ENCODE measurements around the gene MAPK1IP1L. TPM values are rescaled to one million over a fixed set of nuclear protein-coding genes. Genes with fewer than 3 reads are reported as not detected.
"Not testable (repeated sequence)": the region's sequence is repeated elsewhere in the genome, so short reads cannot be mapped to it uniquely, and the experiment has no call there.

The MAPK1IP1L gene
- total and polyA plus RNA-seq, 7 experiments from 2014 or later: 63.1 to 143 (median 79.7) TPM

GRCh38 chr14:55062517-55063351, 11.3 kb downstream of the MAPK1IP1L start:
- Mint-ChIP-seq H3K4me3 (peak overlapping the region in 3 of 10 donors; percentile 9 to 49 (median 25)), H3K27ac (peak overlapping the region in 5 of 9 donors; percentile 27 to 59 (median 50)), H3K36me3 (peaks cover 6 to 51% (median 25%) of the 10 kb centered on the region in 5 donors), H3K9me3 (no peaks in the 10 kb centered on the region), H3K27me3 (no peaks in the 10 kb centered on the region), H3K4me1 (peaks cover 19 to 42% (median 38%) of the 10 kb centered on the region in 7 donors)
- peaks cover 0 to 37% (median 4%) of the 10 kb centered on the region in 3 experiments for H3K36me3 ChIP-seq (ENCODE audit: control insufficient read depth in 2 of 3, insufficient read depth in 3 of 3, low read length in 3 of 3)
- peak; percentile 16 for ATAC-seq
- intact Hi-C loops (cut with micrococcal nuclease): loop anchor here in 1 of 2 donors (1.0 kb wide), 1 partner anchor 11 kb away; the partner anchor contains the start of gene MAPK1IP1L
- H3K9me3 ChIP-seq (ENCODE audit: control insufficient read depth in 2 of 3, low read length in 3 of 3): no peaks in the 10 kb centered on the region
- H3K27ac ChIP-seq (ENCODE audit: low read depth, low read length): no peak overlapping the region
- H3K4me1 ChIP-seq (ENCODE audit: control insufficient read depth in 2 of 2, insufficient read depth in 2 of 2, low read length in 2 of 2): peaks cover 0 to 8% of the 10 kb centered on the region in 2 donors
- no peaks in the 10 kb centered on the region for H3K27me3 ChIP-seq (ENCODE audit: control insufficient read depth in 2 of 2, insufficient read depth in 2 of 2, low read length in 2 of 2)
- H3K4me3 ChIP-seq (ENCODE audit: low read length): no peak overlapping the region
- POLR2A ChIA-PET: interaction anchor here (0.6 to 1.3 kb wide), 2 partner anchors 9 to 15 kb away, joined by 3 to 4 read pairs; no protein-coding TSS in a partner anchor
- CTCF ChIA-PET: interaction anchor here (0.5 kb wide), 1 partner anchor 11 kb away, joined by 3 read pairs; the partner anchor contains the start of gene MAPK1IP1L
- DNase-seq: no peak

GRCh38 chr14:55064896-55065295, 13.4 kb downstream of the MAPK1IP1L start:
- H3K27me3 ChIP-seq (ENCODE audit: control insufficient read depth in 2 of 2, insufficient read depth in 2 of 2, low read length in 2 of 2); H3K27me3 Mint-ChIP-seq; H3K9me3 ChIP-seq (ENCODE audit: control insufficient read depth in 2 of 3, low read length in 3 of 3); ATAC-seq; H3K4me3 ChIP-seq (ENCODE audit: low read length); intact Hi-C loops (cut with micrococcal nuclease); H3K9me3 Mint-ChIP-seq; POLR2A ChIA-PET; H3K27ac ChIP-seq (ENCODE audit: low read depth, low read length); H3K4me1 ChIP-seq (ENCODE audit: control insufficient read depth in 2 of 2, insufficient read depth in 2 of 2, low read length in 2 of 2); DNase-seq; H3K4me3 Mint-ChIP-seq: not testable (repeated sequence)
- peaks cover 0 to 37% (median 4%) of the 10 kb centered on the region in 3 experiments for H3K36me3 ChIP-seq (ENCODE audit: control insufficient read depth in 2 of 3, insufficient read depth in 3 of 3, low read length in 3 of 3)
- Mint-ChIP-seq H3K36me3 (peaks cover 6 to 42% (median 18%) of the 10 kb centered on the region in 5 donors), H3K4me1 (peaks cover 8 to 27% (median 22%) of the 10 kb centered on the region in 7 donors), H3K27ac (peak overlapping the region in 3 of 9 donors; percentile 9 to 22 (median 14))
- CTCF ChIA-PET: interaction anchor here (1.7 kb wide), 1 partner anchor 14 kb away, joined by 6 read pairs; the partner anchor contains the start of gene MAPK1IP1L

- no peaks in the 10 kb centered on the region for H3K27me3 ChIP-seq (ENCODE audit: control insufficient read depth in 2 of 2, insufficient read depth in 2 of 2, low read length in 2 of 2)
- H3K4me3 ChIP-seq (ENCODE audit: low read length): no peak overlapping the region
- Mint-ChIP-seq H3K4me1 (peaks cover 7 to 25% (median 19%) of the 10 kb centered on the region in 7 donors), H3K36me3 (peaks cover 6 to 40% (median 18%) of the 10 kb centered on the region in 5 donors), H3K27ac (peak overlapping the region in 4 of 9 donors; percentile 9 to 36 (median 18)), H3K9me3 (no peaks in the 10 kb centered on the region), H3K4me3 (no peak overlapping the region), H3K27me3 (no peaks in the 10 kb centered on the region)
- ChIA-PET CTCF (interaction anchor here (1.7 kb wide), 1 partner anchor 14 kb away, joined by 6 read pairs; the partner anchor contains the start of gene MAPK1IP1L), POLR2A (interaction anchor here (0.6 kb wide), 1 partner anchor 739 kb away, joined by 3 read pairs; no protein-coding TSS in a partner anchor)
- intact Hi-C loops (cut with micrococcal nuclease): no loop called here
- peaks cover 0 to 37% (median 4%) of the 10 kb centered on the region in 3 experiments for H3K36me3 ChIP-seq (ENCODE audit: control insufficient read depth in 2 of 3, insufficient read depth in 3 of 3, low read length in 3 of 3)
- no peak for DNase-seq
- peaks cover 0 to 3% of the 10 kb centered on the region in 2 donors for H3K4me1 ChIP-seq (ENCODE audit: control insufficient read depth in 2 of 2, insufficient read depth in 2 of 2, low read length in 2 of 2)
- ATAC-seq: no peak
- H3K9me3 ChIP-seq (ENCODE audit: control insufficient read depth in 2 of 3, low read length in 3 of 3): no peaks in the 10 kb centered on the region
- H3K27ac ChIP-seq (ENCODE audit: low read depth, low read length): no peak overlapping the region
Observed at GRCh38 chr14:55065411-55065810, 14.0 kb downstream of the MAPK1IP1L start.

GRCh38 chr14:55066223-55066622, 14.8 kb downstream of the MAPK1IP1L start:
- POLR2A ChIA-PET: interaction anchor here (0.6 to 1.5 kb wide), 3 partner anchors 11 to 739 kb away, joined by 3 to 5 read pairs (median 4); partner anchors contain the start of gene MAPK1IP1L
- Histone ChIP-seq H3K4me1 (ENCODE audit: control insufficient read depth in 2 of 2, insufficient read depth in 2 of 2, low read length in 2 of 2) (no peaks in the 10 kb centered on the region), H3K9me3 (ENCODE audit: control insufficient read depth in 2 of 3, low read length in 3 of 3) (no peaks in the 10 kb centered on the region), H3K36me3 (ENCODE audit: control insufficient read depth in 2 of 3, insufficient read depth in 3 of 3, low read length in 3 of 3) (peaks cover 0 to 37% (median 4%) of the 10 kb centered on the region in 3 experiments), H3K4me3 (ENCODE audit: low read length) (no peak overlapping the region), H3K27ac (ENCODE audit: low read depth, low read length) (no peak overlapping the region), H3K27me3 (ENCODE audit: control insufficient read depth in 2 of 2, insufficient read depth in 2 of 2, low read length in 2 of 2) (no peaks in the 10 kb centered on the region)
- no peak for ATAC-seq
- peak overlapping the region in 6 of 9 donors; percentile 5 to 38 (median 22) for H3K27ac Mint-ChIP-seq
- intact Hi-C loops (cut with micrococcal nuclease): no loop called here
- H3K27me3 Mint-ChIP-seq: no peaks in the 10 kb centered on the region
- CTCF ChIA-PET: interaction anchor here (0.6 to 1.7 kb wide), 3 partner anchors 13 to 24 kb away, joined by 3 to 6 read pairs (median 3); partner anchors contain the start of gene MAPK1IP1L
- peaks cover 6 to 37% (median 18%) of the 10 kb centered on the region in 5 donors for H3K36me3 Mint-ChIP-seq
- no peaks in the 10 kb centered on the region for H3K9me3 Mint-ChIP-seq
- H3K4me3 Mint-ChIP-seq: no peak overlapping the region
- no peak for DNase-seq
- H3K4me1 Mint-ChIP-seq: peaks cover 2 to 24% (median 11%) of the 10 kb centered on the region in 7 donors

- Histone ChIP-seq H3K27ac (ENCODE audit: low read depth, low read length) (peak overlapping the region; percentile 39), H3K4me1 (ENCODE audit: control insufficient read depth in 2 of 2, insufficient read depth in 2 of 2, low read length in 2 of 2) (peaks cover 0 to 10% of the 10 kb centered on the region in 2 donors), H3K27me3 (ENCODE audit: control insufficient read depth in 2 of 2, insufficient read depth in 2 of 2, low read length in 2 of 2) (no peaks in the 10 kb centered on the region), H3K9me3 (ENCODE audit: control insufficient read depth in 2 of 3, low read length in 3 of 3) (no peaks in the 10 kb centered on the region), H3K36me3 (ENCODE audit: control insufficient read depth in 2 of 3, insufficient read depth in 3 of 3, low read length in 3 of 3) (peaks cover 0 to 9% (median 0%) of the 10 kb centered on the region in 3 experiments), H3K4me3 (ENCODE audit: low read length) (no peak overlapping the region)
- H3K4me1 Mint-ChIP-seq: peaks cover 10 to 42% (median 28%) of the 10 kb centered on the region in 7 donors
- ChIA-PET CTCF (interaction anchor here (1.3 kb wide), 1 partner anchor 24 kb away, joined by 3 read pairs; no protein-coding TSS in a partner anchor), POLR2A (interaction anchor here (0.7 kb wide), 1 partner anchor 10 kb away, joined by 3 read pairs; no protein-coding TSS in a partner anchor)
- H3K4me3 Mint-ChIP-seq: peak overlapping the region in 1 of 10 donors; percentile 25
- ATAC-seq: no peak
- H3K27me3 Mint-ChIP-seq: no peaks in the 10 kb centered on the region
- DNase-seq: no peak
- intact Hi-C loops (cut with micrococcal nuclease): no loop called here
- H3K9me3 Mint-ChIP-seq: no peaks in the 10 kb centered on the region
- peak overlapping the region in 8 of 9 donors; percentile 73 to 95 (median 89) for H3K27ac Mint-ChIP-seq
- H3K36me3 Mint-ChIP-seq: peaks cover 0 to 14% (median 6%) of the 10 kb centered on the region in 5 donors
Observed at GRCh38 chr14:55070981-55071411, 19.5 kb downstream of the MAPK1IP1L start.
